ENCODE data around the gene C5orf47. TPM values are rescaled to one million over a fixed set of nuclear protein-coding genes. Genes with fewer than 3 reads are reported as not detected.

C5orf47 gene, protein sequence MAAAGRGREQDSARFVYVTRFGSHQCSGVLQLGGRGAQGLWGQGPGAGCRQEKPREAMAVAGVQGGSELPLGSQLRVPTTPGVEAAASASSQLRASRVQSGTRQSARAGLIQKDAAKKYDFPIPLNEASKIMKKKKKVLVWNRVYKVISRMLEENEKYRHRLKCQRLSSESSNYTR
- total RNA-seq (2021) (not detected in 2 replicates), Bru-seq, nascent RNA (percentile 5 among the genes with signal in this experiment), BruChase-seq, experiment 1, labeled RNA remaining after a 2-hour chase (not detected), BruChase-seq, experiment 2, labeled RNA remaining after a 6-hour chase (not detected)
- long read RNA-seq: 0 reads

DNA sequence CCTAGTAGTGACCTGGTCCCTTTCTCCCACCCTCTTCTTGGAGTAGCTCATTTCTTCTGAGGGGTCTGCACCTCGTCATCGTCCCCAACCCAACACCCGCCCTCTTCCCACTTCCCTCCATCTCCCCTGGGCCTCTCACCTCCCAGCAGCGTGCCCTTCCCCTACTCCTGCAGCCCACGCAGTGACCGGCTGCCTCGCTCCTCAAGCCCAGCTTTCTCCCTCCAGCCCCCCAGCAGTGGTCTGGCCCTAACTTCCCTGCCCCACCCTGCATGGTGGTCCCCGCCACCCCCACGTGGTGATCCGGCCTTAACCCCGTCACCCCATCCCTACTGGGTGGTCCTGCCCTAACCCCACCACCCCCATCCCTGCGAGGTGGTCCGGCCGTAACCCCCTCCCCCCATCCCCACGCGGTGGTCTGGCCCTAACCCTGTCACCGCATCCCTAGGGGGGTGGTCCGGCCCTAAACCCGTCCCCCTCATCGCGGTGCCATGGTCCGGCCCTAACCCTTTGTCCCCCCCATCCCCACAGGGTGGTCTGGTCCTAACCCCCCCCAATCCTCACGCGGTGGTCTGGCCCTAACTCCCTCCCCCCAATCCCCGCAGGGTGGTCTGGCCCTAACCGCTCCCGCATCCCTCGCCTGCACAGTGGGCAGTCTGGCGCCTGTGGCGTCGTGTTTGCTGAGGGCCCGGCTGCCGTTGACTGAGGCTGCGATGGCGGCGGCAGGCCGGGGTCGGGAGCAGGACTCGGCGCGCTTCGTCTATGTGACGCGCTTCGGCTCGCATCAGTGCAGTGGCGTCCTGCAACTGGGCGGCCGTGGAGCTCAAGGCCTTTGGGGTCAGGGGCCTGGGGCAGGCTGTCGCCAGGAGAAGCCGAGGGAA, at the start of gene C5orf47:
Gene C5orf47 (plus strand): TSS at position 617 of the 878 bp plus-strand sequence. CDS start 94 bp downstream, at position 711.
- CTCF ChIA-PET: no interaction called here
- Histone ChIP-seq H3K9me3 (ENCODE audit: low read depth, low read length, poor library complexity, severe bottlenecking) (no peaks in the 10 kb centered on the region), H3K36me3 (ENCODE audit: insufficient read depth, low read length, poor library complexity, severe bottlenecking) (no peaks in the 10 kb centered on the region), H3K4me1 (ENCODE audit: insufficient read depth, low read length, poor library complexity, severe bottlenecking) (no peaks in the 10 kb centered on the region), H3K4me3 (ENCODE audit: low read depth, low read length, poor library complexity, severe bottlenecking) (no peak within 1 kb of the TSS), H3K27ac (ENCODE audit: low read depth, low read length, poor library complexity, severe bottlenecking) (no peak within 1 kb of the TSS), H3K27me3 (replicated peaks; ENCODE audit: insufficient read depth, low read depth, low read length, poor library complexity) (peaks cover 4% of the 10 kb centered on the region)
- no TSS peak for BruUV-seq (replicated peaks)
- DNase-seq (ENCODE audit: low spot score): no peak
- intact Hi-C loops (cut with micrococcal nuclease; ENCODE audit: unreplicated experiment): no loop called here
- TF ChIP-seq EZH2 (IDR thresholded peaks at IDR 0.05; ENCODE audit: borderline replicate concordance, low read depth, low read length, poor library complexity, severe bottlenecking): no peak
- TF ChIP-seq, protein P1, sequence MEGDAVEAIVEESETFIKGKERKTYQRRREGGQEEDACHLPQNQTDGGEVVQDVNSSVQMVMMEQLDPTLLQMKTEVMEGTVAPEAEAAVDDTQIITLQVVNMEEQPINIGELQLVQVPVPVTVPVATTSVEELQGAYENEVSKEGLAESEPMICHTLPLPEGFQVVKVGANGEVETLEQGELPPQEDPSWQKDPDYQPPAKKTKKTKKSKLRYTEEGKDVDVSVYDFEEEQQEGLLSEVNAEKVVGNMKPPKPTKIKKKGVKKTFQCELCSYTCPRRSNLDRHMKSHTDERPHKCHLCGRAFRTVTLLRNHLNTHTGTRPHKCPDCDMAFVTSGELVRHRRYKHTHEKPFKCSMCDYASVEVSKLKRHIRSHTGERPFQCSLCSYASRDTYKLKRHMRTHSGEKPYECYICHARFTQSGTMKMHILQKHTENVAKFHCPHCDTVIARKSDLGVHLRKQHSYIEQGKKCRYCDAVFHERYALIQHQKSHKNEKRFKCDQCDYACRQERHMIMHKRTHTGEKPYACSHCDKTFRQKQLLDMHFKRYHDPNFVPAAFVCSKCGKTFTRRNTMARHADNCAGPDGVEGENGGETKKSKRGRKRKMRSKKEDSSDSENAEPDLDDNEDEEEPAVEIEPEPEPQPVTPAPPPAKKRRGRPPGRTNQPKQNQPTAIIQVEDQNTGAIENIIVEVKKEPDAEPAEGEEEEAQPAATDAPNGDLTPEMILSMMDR (conservative IDR thresholded peaks at IDR 0.05; ENCODE audit: low read depth, low read length): no peak
- POLR2A ChIA-PET (ENCODE audit: low non-redundant PET): interaction anchor here (0.6 kb wide), 1 partner anchor 30 kb away, joined by 3 read pairs; no protein-coding TSS in a partner anchor

DNA sequence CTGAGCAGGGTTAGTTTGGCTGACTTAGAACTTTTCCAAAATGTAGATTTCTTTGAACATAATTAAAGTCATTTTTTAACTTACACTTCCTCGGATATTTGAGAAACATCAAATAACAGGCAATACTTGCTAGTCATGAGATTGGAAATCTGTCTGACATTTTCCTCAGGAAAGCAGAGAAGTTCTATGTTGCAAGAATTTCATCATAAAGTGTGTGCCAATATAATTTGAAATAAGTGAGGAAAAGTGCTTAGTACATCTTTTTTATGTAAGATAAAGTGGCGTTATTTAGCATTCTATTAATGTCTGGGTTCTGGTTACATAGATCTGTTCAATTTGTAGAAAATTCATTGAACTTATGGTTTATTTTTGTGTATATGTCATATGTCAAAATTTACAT, 48.7 kb upstream of the C5orf47 start:
- ChIA-PET POLR2A (ENCODE audit: low non-redundant PET) (no interaction called here), CTCF (no interaction called here)
- no TSS peak for BruUV-seq (replicated peaks)

DNA sequence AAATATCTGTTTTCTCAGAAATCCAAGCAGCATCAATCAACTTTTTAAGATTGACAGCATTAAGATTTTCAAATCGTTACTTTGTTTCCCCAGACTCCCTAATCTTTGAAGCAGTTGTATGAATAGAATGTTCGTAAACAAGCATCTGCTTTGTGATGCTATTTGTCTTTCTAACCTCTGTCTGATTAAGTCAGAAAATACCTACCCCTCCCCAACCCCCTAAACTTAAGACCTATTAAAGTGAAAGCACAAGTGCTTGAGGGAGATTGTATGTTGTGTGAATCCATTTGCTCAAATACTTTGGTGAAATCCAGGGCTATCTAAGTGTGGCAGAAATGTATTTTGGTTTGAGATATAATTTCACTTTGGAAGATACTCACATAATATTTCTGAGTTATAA, 47.9 kb upstream of the C5orf47 start:
- no TSS peak for BruUV-seq (replicated peaks)
- DNase-seq (ENCODE audit: low spot score): no peak
- Histone ChIP-seq H3K36me3 (ENCODE audit: insufficient read depth, low read length, poor library complexity, severe bottlenecking) (no peaks in the 10 kb centered on the region), H3K4me3 (ENCODE audit: low read depth, low read length, poor library complexity, severe bottlenecking) (no peak overlapping the region), H3K27ac (ENCODE audit: low read depth, low read length, poor library complexity, severe bottlenecking) (no peak overlapping the region), H3K4me1 (ENCODE audit: insufficient read depth, low read length, poor library complexity, severe bottlenecking) (no peaks in the 10 kb centered on the region), H3K9me3 (ENCODE audit: low read depth, low read length, poor library complexity, severe bottlenecking) (no peaks in the 10 kb centered on the region), H3K27me3 (replicated peaks; ENCODE audit: insufficient read depth, low read depth, low read length, poor library complexity) (no peaks in the 10 kb centered on the region)
- intact Hi-C loops (cut with micrococcal nuclease; ENCODE audit: unreplicated experiment): no loop called here
- TF ChIP-seq EZH2 (IDR thresholded peaks at IDR 0.05; ENCODE audit: borderline replicate concordance, low read depth, low read length, poor library complexity, severe bottlenecking): no peak
- TF ChIP-seq, protein P1 (conservative IDR thresholded peaks at IDR 0.05; ENCODE audit: low read depth, low read length): no peak
- ChIA-PET CTCF (no interaction called here), POLR2A (ENCODE audit: low non-redundant PET) (no interaction called here)

More for the DNA sequence above, 48.7 kb upstream of the C5orf47 start:
- Histone ChIP-seq H3K27me3 (replicated peaks; ENCODE audit: insufficient read depth, low read depth, low read length, poor library complexity) (no peaks in the 10 kb centered on the region), H3K4me1 (ENCODE audit: insufficient read depth, low read length, poor library complexity, severe bottlenecking) (no peaks in the 10 kb centered on the region), H3K4me3 (ENCODE audit: low read depth, low read length, poor library complexity, severe bottlenecking) (no peak overlapping the region), H3K9me3 (ENCODE audit: low read depth, low read length, poor library complexity, severe bottlenecking) (no peaks in the 10 kb centered on the region), H3K27ac (ENCODE audit: low read depth, low read length, poor library complexity, severe bottlenecking) (no peak overlapping the region), H3K36me3 (ENCODE audit: insufficient read depth, low read length, poor library complexity, severe bottlenecking) (no peaks in the 10 kb centered on the region)
- TF ChIP-seq, protein P1 (conservative IDR thresholded peaks at IDR 0.05; ENCODE audit: low read depth, low read length): no peak
- no peak for TF ChIP-seq EZH2 (IDR thresholded peaks at IDR 0.05; ENCODE audit: borderline replicate concordance, low read depth, low read length, poor library complexity, severe bottlenecking)
- intact Hi-C loops (cut with micrococcal nuclease; ENCODE audit: unreplicated experiment): no loop called here
- DNase-seq (ENCODE audit: low spot score): no peak

All from A673 (cell line).